Renal cortex interstitium (tissue), 15 donors: ENCODE results near the gene SRC. TPM values are rescaled to one million over a fixed set of nuclear protein-coding genes. Genes with fewer than 3 reads are reported as not detected.

ENCODE experiments used
- DNase-seq, 11 donors: peaks; one replicate each; pipeline ENCODE4 v3.0.0-alpha.2; 2013; ENCODE audit warnings: low read depth in 9 of 11, low spot score in 4 of 11; ENCODE audit errors: extremely low read depth in 1 of 11
- long read RNA-seq, 16 experiments: transcript quantifications; one replicate each; lab custom pipeline, GENCODE V29; 2026
- polyA plus RNA-seq, 3 donors: library from polyadenylated mRNA; unstranded; fragments of 120-200 nt; gene quantifications; one replicate each; pipeline ENCODE4 v1.2.1, GENCODE V29; 2013; ENCODE audit not compliant: insufficient read length in 3 of 3

Gene SRC
- polyA plus RNA-seq = 10 to 100 TPM; 47.6 to 70.5 (median 56.5) TPM
- long read RNA-seq, donor 1, partial matches to known transcripts = 0 of 3 reads
- long read RNA-seq, donor 1, other reads (novel, unspliced or antisense) = 0 of 3 reads
- long read RNA-seq, donor 2, partial matches to known transcripts = 0 of 1 reads
- long read RNA-seq, donor 2, other reads (novel, unspliced or antisense) = 0 of 1 reads
- long read RNA-seq, donor 3, full-length matches to known transcripts = 5 of 11 reads
- long read RNA-seq, donor 3, partial matches to known transcripts = 6 of 11 reads
- long read RNA-seq, donor 3, other reads (novel, unspliced or antisense) = 0 of 11 reads
- long read RNA-seq, donor 4 = 0 reads
- long read RNA-seq, donor 5, full-length matches to known transcripts = 6 of 11 reads
- long read RNA-seq, donor 5, partial matches to known transcripts = 5 of 11 reads
- long read RNA-seq, donor 5, other reads (novel, unspliced or antisense) = 0 of 11 reads
- long read RNA-seq, donor 6, partial matches to known transcripts = 28 of 28 reads
- long read RNA-seq, donor 6, other reads (novel, unspliced or antisense) = 0 of 28 reads
- long read RNA-seq, donor 7, full-length matches to known transcripts = 1 of 1 reads
- long read RNA-seq, donor 7, partial matches to known transcripts = 0 of 1 reads
- long read RNA-seq, donor 7, other reads (novel, unspliced or antisense) = 0 of 1 reads
- long read RNA-seq, donor 8, full-length matches to known transcripts = 4 of 22 reads
- long read RNA-seq, donor 8, partial matches to known transcripts = 18 of 22 reads
- long read RNA-seq, donor 8, other reads (novel, unspliced or antisense) = 0 of 22 reads
- long read RNA-seq, donor 9, full-length matches to known transcripts = 5 of 5 reads
- long read RNA-seq, donor 9, partial matches to known transcripts = 0 of 5 reads
- long read RNA-seq, donor 9, other reads (novel, unspliced or antisense) = 0 of 5 reads
- long read RNA-seq, donor 10, partial matches to known transcripts = 0 of 1 reads
- long read RNA-seq, donor 10, other reads (novel, unspliced or antisense) = 0 of 1 reads
- long read RNA-seq, donor 11, full-length matches to known transcripts = 1 of 1 reads
- long read RNA-seq, donor 11, partial matches to known transcripts = 0 of 1 reads
- long read RNA-seq, donor 11, other reads (novel, unspliced or antisense) = 0 of 1 reads
- long read RNA-seq, donor 12 = 0 reads
- long read RNA-seq, donor 13, full-length matches to known transcripts = 4 of 16 reads
- long read RNA-seq, donor 13, partial matches to known transcripts = 12 of 16 reads
- long read RNA-seq, donor 13, other reads (novel, unspliced or antisense) = 0 of 16 reads
- long read RNA-seq, donor 14, full-length matches to known transcripts = 3 of 3 reads
- long read RNA-seq, donor 14, partial matches to known transcripts = 0 of 3 reads
- long read RNA-seq, donor 14, other reads (novel, unspliced or antisense) = 0 of 3 reads
- long read RNA-seq, donor 15 = 0 reads
- long read RNA-seq, donor 16, full-length matches to known transcripts = 15 of 91 reads
- long read RNA-seq, donor 16, partial matches to known transcripts = 71 of 91 reads
- long read RNA-seq, donor 16, other reads (novel, unspliced or antisense) = 5 of 91 reads

DNA sequence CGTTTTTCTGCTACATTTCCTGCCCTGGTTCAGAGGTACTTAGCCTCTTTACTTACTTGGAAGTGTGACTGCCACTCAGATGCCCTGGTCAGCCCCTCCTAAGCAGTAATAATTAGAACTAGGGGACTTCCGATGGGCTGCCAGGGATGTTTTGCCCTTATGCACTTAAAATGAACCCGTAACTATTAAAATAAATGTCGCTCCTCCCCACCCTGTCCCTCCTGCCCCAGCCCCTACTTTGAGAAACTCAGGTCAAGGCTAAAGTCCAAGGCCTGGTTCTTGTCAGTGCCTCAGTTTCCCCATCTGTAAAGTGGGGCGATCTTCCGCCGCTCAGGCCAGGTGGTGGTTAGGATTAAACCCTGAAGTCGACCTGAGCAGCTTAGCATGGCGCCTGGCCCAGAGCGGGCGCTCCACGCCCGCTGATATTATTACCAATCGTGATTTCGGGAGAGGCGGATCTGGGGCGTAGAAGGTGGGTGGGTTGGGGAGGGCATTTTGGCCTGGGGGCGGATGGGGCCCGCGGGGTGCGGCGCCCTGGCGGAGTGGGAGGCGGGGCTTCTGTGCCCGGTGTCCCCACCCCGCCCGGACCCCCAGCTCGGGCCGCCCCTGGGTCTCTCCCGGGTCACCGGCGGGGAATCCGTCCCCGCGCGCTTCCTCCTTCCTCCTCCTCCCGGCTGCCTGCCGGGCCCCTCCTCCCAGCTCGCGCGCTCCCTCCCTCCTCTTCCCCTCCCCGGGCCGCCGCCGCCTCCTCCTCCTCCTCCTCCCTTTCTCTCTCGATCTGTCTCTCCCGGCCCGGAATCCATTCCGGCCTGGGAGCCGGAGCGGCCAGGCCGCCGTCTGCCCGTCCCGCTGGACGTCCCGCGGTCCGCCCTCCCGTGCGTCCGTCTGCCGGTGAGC lies at the start of gene SRC:
SRC (plus strand) TSS at position 802 of the 897 bp plus-strand sequence. CDS start 38,014 bp downstream, outside the sequence.
- peak in 7 of 11 donors; percentile 46 to 66 (median 54) for DNase-seq

GRCh38 chr20:37296371-37296770 lies 49.6 kb upstream of the SRC start:
- DNase-seq = no peak

DNA sequence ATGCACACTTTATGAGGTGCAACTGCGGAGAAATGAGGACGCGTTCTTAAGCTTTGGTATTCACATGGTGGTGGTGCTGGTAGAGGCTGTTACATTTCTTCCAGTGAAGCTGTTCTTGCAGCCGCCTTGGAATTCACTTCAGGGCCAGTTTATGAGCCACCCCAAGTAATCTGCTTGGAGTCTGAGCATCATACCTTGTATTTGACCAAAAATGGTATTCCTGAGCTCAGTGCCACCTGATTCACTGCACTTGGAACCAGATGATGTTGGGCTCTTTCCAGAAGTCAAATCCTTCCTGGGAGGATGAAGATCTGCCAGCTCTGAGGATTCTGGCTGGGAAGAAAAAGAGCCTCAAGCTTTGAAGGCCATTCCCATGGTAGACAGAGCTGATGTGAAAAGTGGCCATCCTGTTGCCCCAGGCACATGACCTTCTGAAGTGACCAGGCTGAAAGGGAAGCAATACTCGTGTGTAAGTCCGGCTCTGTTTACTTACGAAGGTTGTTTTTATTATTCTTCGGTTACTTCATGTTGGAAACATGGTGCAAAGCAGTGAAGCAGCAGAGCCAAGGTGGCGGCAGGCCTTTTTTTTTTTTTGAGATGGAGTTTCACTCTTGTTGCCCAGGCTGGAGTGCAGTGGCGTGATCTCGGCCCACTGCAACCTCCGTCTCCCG lies 48.7 kb upstream of the SRC start:
- no peak for DNase-seq

- DNase-seq = no peak
These were observed 47.6 kb upstream of the SRC start for GRCh38 chr20:37298190-37298939.

- DNase-seq = no peak
These were observed 46.0 kb upstream of the SRC start for GRCh38 chr20:37299718-37300528.

- DNase-seq = no peak
These were observed 44.8 kb upstream of the SRC start for GRCh38 chr20:37301120-37301519.

- no peak for DNase-seq
These were observed 44.4 kb upstream of the SRC start for GRCh38 chr20:37301558-37301957.

GRCh38 chr20:37302981-37303380 lies 43.0 kb upstream of the SRC start:
- no peak for DNase-seq

DNA sequence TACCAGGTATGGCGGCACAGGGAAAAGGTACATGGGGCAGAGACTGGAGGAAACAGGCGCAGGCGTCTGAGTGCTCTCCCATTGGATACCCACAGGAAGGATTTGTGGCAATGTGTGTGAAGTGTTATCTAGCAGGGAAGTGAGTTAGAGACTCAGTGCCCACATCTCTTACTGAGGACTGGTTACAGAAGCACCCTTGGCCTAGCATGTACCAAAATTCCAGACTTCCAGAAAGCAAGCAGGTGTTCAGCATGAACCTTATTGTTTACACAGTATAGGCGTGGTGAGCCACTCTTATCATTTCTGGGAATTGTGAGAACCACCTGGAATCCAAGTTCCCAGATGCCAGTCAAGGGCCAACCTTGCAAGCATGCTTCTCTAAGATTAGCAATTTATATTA lies 42.3 kb upstream of the SRC start:
- no peak for DNase-seq

DNA sequence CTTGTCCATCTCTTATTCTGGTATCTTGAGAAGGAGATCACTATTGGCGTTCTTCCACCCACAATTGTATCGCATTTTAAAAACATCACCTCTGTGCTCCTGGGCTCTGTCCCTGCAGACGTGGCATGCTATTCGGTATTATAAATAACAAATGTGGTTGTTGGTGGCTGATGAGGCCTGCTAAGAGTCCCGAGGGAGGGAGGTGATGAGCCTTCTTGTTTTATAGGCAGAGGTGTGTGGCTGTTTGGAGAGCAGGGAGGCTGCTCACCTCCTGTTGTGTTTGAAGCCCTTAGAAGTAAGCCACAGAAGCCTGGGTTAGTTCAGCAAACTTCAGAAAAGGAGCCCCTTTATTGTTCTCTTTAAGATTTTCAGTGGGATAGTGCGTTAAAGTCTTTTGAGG lies 40.9 kb upstream of the SRC start:
- no peak for DNase-seq

GRCh38 chr20:37305839-37306238 lies 40.1 kb upstream of the SRC start:
- no peak for DNase-seq

DNA sequence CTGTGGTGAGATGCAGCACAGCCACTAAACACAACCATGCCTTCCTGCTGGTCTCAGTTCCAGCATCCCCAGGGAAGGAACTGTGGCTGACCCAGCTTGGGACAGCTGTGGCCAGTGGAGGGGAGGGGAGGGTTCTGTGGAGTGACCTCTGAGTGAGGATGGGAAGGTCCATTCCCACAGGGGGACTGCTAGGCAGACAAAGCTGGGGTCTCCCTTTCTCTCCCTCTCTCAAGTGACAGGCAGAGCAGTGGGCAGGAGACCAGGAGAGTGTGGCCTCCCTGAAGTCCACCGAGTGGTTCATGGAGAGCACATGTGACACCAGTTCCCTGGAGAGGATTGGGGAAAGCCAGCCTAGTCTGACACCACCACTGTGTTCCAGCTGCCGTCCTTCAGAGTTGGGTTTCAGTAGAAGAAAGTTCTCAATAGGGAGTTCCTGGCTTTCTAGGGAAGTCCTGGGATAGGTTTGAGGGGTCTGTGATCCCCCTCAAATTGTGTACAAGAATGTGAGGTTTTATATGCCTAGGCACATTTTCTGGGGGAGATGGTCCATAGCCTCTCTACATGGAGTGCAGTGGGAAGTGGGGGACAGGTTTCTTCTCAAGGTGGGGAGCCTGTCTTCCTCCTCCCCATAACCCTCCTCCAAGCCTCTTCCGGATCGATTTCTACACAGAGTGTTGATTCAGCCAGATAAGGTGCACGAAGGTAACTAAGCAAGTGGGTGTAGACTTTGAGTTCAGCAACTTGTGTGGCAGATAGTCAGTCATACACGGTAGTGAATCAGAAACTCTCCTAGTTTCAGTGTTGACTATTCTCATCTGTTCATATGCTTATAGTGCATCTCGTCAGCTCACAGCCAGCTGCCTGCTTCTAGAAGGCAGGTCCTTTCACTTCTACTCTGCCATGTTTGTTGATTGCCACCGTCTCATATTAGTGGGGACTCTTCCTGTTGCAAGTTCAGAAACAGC lies 37.6 kb upstream of the SRC start:
- no peak for DNase-seq

DNA sequence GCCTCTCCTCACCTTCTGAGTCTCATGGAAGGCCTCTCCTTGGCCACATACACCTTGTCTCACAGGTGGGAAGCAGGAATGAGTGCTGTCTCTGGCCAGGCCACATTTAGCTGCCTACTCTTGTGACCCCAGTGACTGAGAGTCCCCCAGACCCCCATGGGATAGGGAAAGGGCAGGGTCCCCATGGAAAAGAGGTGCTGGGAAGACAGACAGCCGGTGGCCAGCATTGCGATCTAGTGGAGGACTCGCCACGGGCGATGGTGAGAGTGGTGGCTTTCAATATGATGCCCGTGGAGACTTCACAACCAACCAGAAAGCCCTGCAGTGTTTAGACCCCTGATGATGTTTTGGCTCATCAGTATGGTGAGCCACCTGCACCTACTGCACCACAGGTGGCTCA lies 36.6 kb upstream of the SRC start:
- DNase-seq = no peak

GRCh38 chr20:37309936-37310590 lies 35.9 kb upstream of the SRC start:
- peak in 3 of 11 donors; percentile 51 to 62 (median 56) for DNase-seq
